Right hindlimb (tissue), 1 donor: ENCODE measurements around the gene MVD.

Experiments used
- DNase-seq: peaks from one replicate; pipeline ENCODE4 v3.0.0-alpha.2; 2018

Gene MVD

DNA sequence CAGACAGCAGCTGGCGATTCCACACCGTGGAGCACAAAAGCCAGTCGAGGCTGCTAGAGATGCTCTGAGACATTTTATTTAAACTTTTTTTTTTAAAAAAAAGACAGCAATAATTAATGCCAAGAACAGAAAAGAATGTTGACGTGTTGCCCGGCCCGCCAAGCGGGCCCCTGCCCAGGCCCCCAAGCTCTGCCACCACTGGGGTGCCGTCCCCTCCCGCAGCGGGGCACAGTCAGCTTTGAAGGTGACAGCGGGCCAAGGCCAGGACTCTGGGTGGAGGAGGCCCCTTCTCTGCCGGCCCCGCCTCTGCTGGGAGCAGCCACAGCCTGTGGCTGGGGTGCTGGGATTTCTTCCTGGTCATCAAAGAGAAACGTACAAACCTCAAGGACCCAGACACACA is 33.5 kb upstream of the MVD start:
- DNase-seq = no peak

DNA sequence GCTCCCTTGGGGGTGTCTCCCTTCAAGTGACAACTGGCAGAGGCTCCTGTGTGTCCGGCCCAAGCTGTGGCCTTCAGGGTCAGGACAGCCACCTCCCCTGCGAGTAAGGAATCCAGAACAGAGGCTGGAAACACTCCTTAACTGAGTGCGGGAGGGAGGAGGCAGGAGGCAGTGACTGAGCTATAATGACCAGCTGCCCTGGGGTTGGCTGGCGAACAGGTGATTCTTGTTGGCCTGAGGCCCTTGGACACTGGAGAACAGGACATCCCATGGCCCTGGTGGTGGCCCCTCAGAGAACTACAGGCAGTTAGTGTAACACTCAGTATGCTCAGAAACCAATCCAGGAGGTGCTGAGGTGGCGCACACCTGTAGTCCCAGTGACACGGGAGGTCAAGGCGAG is 32.9 kb upstream of the MVD start:
- DNase-seq = no peak

DNA sequence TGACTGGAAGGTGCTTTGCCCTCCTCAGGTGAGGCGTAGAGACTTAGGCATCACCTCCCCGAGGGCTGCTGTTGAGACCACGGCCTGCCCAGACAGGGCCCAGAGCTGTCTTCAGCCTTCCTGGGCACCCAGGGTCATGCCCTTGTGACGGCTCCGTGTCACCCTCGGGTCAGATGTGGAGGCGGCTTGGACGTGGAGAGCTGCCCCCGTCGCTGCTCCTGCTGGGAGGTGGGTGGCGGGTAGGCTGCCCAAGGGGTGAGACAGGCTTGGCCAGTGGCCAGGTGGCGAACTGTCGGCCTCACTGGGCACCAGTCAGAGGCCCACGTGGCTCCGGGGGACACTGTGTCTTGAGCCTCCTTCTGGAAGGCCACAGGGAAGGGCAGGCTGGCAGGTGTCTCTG is 32.3 kb upstream of the MVD start:
- DNase-seq = no peak

DNA sequence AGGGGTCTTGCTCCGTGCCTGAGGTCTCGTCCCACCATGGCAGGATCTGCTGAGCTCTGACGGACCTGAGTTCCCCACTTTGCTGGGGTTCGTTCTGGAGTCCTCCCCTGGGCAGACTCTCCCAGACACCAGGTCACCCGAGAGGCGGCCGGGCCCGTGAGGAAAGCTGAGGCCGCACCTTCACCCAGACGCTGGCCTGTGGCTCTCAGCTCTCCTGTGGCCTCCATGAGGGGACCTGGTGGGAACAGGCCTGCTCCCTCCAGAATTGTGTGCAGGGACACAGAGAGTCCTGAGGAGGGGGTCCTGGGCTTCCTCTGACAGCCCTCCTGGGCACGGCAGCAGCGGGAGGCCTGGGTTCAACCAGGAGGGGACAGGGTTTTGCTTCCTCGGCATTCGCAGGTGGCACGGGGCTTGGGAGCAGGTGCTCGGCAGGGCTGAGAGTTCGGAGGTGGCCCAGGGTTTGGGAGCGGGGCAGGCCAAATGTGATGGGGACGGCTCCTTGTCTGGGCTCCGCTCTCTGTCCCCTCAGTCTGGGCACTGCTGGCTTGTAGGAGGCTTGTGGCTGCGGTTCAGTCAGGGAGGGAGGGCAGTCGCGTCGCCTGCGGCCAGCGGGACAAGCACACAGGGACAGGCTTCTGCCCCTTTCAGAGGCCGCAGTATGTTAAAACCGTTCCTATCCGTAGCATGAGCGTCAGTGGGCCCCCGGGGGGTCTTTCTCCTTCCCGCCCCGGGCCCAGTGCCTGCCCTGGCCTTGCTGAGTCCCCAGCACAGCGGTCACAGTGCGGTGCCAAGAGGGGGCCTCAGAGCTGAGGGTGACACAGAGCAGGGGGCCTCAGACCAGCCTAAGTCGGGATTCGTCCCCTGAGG is 31.6 kb upstream of the MVD start:
- no peak for DNase-seq

DNA sequence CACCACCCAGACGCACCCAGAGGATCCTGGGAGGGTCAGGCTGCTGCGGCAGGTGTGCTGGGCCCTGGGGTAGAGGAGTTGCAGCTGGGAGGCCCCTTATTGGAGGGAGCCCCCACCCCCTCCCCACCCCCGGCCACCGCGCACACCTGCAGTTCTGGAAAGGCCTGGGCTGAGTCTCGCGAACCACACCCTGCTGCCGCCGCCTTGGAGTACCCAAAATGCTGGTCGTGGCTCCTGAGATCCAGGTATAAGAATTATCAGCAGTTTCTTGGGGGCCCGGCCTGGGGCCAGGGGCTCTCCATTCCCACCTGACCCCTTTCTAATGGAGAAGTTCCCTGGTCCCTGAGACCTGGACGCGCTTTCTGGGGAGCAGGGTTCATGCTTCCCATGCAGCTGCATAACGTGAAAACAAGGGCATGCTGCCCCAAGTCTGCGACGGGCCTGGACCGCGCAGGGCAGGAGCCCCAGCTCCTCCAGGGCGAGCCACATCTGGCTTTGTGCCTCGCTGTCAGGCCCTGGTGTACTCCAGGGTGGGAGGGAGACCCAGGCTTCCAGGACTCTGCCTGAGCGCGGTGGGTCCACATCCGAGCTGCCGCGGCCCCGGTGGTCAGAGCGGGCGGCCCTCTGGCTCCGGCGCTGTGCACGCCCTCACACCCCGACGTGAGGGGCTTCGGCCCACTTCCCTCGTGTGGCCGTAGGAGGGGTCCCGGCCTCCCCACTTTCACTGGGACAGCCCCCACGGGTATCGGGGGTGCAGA is 30.7 kb upstream of the MVD start:
- DNase-seq = no peak

DNA sequence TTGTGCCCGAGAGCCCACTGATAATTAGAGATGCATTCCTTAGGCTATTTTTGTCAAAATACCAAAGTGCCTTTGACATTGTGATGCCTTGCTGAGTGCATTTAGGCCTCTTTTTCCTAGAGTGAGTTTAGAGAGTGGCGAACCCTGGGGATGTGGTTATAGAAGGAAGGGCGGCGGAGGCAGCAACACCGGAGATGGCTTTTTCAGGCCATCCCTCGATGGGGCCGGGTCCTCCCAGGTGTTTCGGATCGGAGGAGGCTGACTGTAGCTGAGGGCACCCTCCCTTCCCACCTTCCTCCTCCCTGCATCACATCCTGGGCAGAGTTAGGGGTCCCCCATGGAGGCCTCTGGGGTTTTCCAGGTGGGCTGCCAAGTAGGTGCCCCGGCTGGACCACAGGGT is 30.0 kb upstream of the MVD start:
- DNase-seq = no peak

DNA sequence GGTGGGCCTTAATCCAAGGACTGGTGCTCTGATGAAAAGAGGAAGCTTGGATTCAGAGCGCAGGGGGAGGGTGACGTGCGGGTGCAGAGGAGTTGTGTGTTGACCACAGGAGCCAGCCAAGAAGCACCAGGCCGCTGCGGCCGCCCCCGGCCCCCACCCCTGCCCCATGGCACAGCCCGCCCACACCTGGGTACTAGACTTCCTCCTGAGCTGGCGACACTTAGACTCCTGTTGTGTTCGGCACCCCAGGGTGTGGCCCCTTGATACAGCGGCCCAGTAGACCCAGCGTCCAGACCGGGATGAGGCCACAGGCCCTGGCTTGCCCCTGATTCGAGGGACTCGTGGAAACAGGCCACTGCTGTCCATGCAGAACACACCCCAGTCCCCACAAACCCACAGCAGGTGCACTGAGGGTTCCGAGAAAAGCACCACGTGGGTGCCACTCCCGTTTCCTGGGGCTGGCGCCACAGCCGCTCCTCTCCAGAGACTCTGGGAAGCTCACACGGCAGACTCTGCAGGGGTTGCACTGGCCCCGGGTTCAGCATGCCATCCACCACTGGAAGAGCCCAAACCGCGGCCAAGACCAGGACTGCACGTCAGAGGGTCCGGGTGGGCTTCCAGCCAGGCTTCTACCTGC is 29.2 kb upstream of the MVD start:
- DNase-seq = no peak

DNA sequence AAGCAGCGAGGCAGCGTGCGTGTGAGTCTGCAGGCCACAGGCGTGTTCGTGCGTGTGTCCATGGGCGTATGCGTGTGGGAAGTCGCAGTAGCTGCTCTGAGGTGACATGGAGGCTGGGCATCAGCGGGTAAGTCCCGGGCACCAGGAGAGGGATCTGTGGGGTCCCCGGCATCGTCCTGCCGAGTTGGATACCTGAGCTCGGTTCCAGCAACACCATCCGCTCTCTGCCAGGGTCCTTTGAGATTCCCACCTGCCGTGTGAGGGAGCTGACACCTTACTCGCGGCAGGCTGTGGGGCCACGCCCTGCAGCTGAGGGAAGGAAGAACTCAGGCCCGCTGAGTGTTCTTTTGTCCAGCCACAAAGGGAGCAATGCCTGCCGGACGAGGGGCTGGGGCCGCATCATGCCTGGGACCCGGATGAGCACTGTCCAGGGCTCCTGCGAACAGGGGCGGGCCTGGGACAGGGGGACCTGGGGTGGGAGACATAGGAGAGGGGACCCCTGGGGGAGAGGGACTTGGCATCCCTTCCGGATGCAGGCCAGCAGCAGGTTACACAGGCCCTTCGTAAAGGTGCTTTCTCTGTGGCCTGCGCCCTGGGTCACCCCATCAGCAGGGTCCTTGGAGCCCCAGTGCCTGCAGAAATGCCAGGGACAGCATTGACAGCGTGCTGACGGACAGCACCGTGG is 28.4 kb upstream of the MVD start:
- DNase-seq = no peak

DNA sequence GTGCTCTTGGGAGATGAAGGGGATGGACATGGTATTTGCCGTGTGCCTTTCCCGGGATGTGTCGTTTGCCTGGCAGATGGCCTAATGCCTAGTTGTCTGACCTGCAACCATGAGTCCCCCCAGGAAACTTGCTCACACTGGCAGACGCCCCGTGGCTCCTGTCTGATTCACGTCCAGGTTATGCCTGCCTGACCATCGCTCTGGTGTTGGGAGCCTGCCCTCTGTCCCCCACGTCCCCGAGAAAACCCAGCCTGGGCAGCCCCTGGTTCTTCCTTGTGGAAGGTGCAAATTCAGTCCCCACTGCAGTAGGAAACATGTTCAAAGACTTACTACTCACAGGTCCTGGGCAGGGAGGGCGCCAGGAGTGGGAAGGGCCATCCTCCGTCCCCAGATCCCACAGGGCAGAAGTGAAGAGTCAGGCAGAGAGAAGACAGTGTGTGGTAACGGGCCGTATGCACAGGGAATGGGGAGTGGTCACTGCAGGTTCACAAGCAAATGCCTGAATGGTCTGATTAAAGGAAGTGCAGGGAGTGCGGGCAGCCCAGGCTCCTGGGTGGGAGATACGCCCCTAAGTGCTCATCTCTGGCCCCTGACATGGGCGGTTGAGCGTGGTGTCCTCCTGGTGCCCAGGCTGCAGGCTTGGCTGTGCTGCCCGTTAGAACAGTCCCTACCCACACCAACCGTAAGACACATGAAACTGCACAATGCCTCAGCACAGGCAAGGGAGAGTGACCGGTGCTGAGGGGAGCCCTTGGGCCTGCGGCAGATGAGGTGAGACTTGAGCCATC is 27.6 kb upstream of the MVD start:
- no peak for DNase-seq

DNA sequence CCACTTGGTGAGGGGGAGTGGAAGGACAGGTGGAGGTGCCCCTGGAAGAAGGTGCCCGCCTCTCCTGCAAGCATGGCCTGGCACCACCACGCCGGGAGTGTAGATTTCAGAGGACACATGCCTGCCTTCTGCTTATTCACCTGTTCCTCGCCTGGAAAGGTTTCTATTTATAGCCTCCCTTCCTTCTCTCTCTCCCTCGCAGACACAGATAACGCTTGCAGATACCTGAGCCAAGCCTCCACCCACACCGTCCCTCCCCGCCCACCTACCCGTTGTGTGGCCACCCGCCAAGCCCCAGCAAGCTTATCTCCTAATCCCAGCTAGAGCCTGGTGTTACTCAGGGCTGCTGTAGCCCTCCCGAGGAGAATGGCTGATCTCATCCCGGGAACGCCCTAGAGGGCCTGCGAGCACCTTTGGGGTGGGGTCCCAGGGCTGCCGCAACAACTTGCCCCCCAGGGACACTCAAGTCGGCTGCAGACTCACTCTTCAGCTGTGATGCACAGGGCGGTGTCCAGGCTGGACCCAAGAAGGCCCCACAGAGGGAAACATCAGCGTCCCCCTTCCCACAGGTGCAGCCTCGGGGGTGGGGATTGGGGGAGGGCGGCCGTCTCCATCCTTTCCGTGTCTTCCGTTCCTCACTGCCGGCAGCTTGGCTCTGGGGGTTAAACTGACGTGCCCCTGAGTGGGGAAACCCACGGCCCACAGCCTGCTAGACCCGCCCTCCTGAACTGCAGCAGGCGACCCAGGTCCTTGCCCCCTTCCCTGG is 25.3 kb upstream of the MVD start:
- DNase-seq = no peak

DNA sequence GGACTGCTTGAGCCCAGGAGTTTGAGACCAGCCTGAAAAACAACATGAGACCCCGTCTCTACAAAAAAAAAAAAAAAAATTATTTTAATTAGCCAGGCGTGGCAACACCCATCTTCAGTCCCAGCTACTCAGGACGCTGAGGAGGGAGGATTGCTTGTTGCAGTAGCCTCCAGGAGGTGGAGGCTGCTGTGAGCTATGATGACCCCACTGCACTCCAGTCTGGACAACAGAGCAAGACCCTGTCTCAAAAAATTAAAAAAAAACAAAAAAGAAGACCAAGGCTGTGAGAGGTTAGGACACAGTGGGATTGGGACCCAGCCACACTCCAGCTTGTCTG is 24.8 kb upstream of the MVD start:
- no peak for DNase-seq

DNA sequence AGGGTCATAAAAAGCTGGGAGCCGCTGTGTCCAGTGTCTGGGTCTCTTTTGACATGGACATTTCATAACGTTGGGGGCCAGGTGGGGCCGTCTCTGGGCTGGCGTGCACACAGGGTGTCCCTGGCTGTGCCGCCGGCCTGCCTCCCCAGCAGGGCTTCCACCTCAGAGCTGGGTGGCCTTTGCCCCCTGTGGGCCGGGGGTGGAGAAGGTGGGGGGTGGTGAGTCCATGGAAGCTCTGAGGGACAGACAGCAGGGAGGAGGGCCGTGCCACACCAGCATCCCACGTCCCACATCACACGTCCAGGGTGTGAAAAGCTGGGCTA is 24.3 kb upstream of the MVD start:
- no peak for DNase-seq

DNA sequence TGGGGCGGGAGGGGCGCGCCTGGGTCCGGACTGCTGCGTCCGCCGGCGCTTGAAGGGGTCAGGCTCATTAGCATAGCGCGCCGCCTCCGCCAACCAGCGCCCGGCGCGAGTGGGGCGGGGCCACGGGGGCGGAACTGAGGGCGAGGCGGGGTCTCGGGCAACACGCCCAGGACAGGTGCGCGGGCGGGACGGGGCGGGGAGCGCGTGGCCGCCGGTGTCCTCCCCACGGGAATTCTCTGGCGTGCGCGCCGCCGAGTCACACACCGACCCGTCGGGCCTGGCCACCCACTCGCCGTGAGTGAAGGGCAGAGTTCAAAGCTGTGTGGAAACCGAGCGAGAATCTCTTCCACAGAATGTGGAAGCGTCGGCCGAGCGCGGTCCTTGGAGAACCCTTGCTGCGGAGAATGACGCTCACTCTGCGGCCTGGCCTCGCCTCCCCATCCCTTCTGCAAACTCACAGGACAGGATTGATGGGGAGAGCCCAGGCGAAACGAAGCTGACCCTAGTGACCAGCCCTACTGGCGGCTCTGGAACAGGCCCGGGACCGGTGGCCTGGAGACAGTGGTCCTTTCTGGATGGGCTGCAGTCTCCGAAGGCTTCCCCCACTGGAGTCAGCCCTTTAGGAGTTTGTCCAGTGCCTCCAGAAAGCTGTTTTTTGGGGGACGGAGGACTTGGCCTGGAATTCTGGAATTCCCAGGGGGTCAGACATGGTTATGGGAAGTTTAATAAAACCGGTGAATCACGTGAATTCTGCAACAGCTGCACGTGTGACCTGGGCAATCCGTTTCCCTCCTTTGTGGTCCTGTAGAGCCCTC is 23.8 kb upstream of the MVD start, which contains the start of gene SNAI3:
Gene SNAI3 (minus strand): TSS at position 69 of the 815 bp plus-strand sequence. CDS start 101 bp downstream, outside the sequence.
- DNase-seq = peak; percentile 78

DNA sequence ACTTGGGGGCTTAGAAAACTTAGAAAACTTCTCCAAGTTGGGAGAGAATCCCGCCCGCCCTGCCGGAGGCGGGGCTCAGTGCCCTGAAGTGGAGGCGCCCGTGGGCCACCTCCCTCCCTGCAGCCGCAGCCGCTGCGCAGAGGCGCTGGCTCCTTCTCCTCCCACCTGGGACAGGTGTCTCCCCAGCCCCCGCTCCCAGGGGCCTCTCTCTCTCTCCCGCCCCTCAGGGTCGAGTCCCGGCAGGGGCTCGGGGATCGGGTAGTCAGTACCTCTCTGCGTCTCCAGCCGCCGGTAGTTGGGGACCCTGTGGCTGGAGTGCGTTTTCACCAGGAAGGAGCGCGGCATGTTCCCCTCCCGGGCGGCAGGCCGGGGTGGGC is 23.2 kb upstream of the MVD start:
- no peak for DNase-seq

DNA sequence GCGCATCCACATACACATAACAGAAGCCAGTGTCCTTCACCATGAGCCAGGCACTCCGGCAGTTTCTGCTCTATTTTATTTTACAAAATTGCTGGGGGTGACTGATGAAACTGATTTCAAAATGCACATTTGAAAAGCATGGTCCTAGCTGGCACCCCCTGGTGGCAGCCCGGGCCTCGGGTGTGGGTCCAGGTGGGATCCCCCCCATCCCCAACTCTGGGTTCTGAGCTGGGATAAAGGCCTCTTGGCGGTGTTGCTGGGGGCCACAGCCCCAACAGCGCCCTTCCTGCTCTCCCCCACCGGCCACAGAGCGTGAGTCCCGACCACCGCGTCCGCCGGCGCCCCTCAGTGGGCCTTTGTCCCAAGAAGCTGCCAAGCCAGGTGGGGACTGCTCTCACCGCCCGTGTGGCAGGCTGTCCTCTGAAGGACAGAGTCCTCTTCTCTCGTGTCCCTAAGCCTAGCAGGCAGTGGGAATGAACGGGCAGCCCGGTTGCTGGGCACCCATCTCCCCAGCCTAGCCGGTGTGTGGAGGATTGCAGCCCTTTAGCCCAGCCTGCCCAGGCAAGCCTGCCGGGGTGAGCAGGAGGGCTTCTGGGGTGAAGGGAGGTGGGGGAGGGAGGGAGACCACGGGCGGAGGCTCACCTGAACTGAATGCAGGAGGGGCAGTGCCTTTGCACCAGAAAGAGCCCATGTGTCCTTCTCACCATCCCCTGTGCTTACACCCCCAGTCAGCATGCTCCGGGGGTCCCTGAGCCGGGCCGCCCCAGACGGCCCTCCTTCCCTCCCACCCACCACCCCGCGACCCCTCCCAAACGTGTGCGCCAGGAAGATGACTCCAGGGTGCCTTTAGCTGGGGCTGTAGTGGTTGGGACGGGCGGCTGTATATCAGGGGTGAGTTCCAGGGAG is 22.5 kb upstream of the MVD start:
- no peak for DNase-seq

DNA sequence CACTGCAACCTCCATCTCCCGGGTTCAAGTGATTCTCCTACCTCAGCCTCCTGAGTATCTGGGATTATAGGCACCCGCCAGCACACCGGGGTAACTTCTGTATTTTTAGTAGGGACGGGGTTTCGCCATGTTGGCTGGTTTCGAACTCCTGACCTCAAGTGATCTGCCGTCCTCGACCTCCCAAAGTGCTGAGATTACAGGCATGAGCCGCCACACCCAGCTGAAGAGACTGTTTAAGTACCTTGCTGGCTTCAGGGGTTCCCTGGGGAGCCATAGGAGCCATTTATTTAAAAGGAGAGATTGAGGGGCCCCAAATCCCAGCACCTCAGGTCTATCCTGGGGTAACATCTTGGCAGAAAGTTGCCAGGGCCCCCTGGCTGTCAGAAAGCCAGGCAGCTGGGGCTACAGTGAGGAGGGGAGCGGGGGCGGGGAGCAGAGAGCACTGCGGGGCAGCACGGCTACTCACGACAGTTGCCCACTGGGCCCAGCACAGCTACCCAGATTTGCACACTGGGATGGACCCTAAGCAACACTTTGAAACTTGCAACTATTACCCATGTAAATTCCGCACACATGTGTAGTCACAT is 21.8 kb upstream of the MVD start:
- no peak for DNase-seq

DNA sequence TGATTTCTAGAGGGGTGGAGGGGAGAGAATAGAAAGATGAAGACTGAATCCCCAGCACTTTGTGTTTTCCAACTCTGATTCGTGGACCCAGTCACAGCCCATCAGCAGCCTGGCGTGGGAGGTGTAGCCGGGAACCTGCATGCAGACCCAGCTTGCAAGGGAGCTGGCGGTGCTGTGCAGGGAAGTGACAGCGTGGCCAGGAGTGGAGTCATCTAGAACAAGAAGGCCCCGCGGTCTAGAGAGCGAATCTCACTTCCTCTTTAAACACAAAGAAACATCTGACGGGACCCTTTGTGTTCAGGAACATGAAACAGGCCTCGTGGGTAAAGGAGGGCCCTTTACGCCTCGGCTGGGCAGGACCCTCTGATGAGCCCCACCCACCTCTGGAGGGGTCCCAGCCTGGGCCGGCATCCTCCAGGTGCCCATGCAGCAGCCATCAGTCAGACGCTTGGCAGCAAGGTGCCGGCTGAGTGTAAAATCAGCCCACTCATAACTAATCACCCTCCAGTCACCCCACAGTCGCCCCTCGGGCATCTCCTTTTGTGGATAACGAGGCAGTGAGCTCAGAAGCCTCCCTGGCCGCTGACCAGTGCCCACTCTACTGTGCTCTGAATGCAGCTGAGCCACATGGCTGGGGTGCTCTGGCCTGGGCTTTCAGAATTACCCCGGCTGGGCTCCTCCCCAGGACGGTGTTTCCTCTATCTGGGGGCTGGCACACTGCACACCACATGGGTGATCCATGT is 19.0 kb upstream of the MVD start:
- DNase-seq = no peak

DNA sequence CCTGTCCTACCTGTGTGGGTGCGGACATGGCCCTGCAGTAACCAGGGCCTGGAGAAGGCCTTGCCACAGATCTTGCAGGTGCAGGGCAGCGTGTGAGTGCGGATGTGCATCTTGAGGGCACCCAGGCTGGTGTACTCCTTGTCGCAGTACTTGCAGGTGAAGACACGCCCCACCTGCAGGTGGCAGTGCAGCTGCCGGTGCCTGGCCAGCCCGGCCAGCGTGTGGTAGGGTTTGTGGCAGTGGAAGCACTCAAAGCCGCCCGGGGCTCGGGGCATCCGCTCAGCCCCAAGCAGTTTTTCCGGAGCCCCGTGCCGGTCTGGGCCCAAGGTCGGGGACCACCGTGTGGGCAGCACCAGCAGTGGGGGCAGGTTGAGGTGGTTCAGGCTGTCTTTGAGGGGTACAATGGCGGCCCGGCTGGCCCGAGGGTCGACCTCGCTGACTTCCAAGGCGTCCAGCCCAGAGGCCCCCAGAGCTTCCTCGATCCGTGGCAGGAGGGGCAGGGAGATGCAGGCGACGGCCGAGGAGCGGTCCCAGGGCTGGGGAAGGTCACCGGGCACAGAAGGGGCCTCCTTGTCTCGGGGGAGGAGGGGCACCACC is 18.3 kb upstream of the MVD start:
- DNase-seq = no peak
